Endothelial cell of umbilical vein (primary cell): ENCODE measurements around the gene ZC3H13. TPM values are rescaled to one million over a fixed set of nuclear protein-coding genes. Genes with fewer than 3 reads are reported as not detected.

Experiments used
- BruUV-seq: library from RNA; stranded (reverse); fragments of 400-500 nt; replicated peaks from 2 replicates; lab custom pipeline; 2021; lab: Mats Ljungman, UMichigan
- CTCF ChIA-PET: fragments of 300-600, 350-600 bp; sonication (Branson Sonifier 250); formaldehyde crosslinking; loops from one replicate; lab custom pipeline; 2021; ENCODE audit warnings: antibody characterized with exemption, inconsistent platforms; lab: Charles Lee
- POLR2A ChIA-PET: fragments of 300-600, 350-600 bp; sonication (Branson Sonifier 250); formaldehyde crosslinking; loops from one replicate; lab custom pipeline; 2021; ENCODE audit warnings: antibody characterized with exemption, inconsistent platforms; lab: Charles Lee
- DNase-seq: peaks from one replicate; pipeline ENCODE4 v3.0.0-alpha.2; 2011; ENCODE audit warnings: low read depth, low spot score
- FAIRE-seq: peaks from 2 replicates; lab custom pipeline; 2011; peaks lifted over from hg19 to GRCh38; lab: Jason Lieb, UNC
- H2AFZ ChIP-seq: 2 replicates; pipeline ENCODE4 v1.6.0; 2012; ENCODE audit warnings: low read depth, low read length, control low read depth, inconsistent platforms
- H3K27ac ChIP-seq: 2 replicates; pipeline ENCODE4 v1.5.1; 2011; ENCODE audit warnings: low read depth, mild to moderate bottlenecking, control low read depth, low read length, moderate library complexity; ENCODE audit not compliant: insufficient read depth
- H3K27me3 ChIP-seq, 2 experiments: 2 replicates each; pipeline versions ENCODE4 v1.6.0 to v1.6.1; 2011; ENCODE audit warnings: low read length in 2 of 2, mixed read lengths in 1 of 2; ENCODE audit not compliant: control insufficient read depth in 2 of 2, insufficient read depth in 2 of 2
- H3K36me3 ChIP-seq, 2 experiments: 2 replicates in 1 of 2; 3 replicates in 1 of 2; pipeline ENCODE4 v1.5.1; 2011; ENCODE audit warnings: low read length in 2 of 2, mild to moderate bottlenecking in 1 of 2, moderate library complexity in 1 of 2; ENCODE audit not compliant: control insufficient read depth in 2 of 2, insufficient read depth in 2 of 2; ENCODE audit errors: extremely low read depth in 1 of 2
- H3K4me1 ChIP-seq: 3 replicates; pipeline ENCODE4 v1.5.1; 2011; ENCODE audit warnings: mild to moderate bottlenecking, low read length; ENCODE audit not compliant: control insufficient read depth, insufficient read depth; ENCODE audit errors: extremely low read depth
- H3K4me2 ChIP-seq: 2 replicates; pipeline ENCODE4 v1.6.1; 2011; ENCODE audit warnings: low read length, control low read depth, mixed read lengths; ENCODE audit not compliant: insufficient read depth
- H3K4me3 ChIP-seq, 3 experiments: fragments of 200-600 bp in 1 of 3; sonication (generic), shearing (Covaris generic) in 1 of 3; replicated peaks in 1 of 3; 2 replicates each; pipeline ENCODE4 v1.5.1; 2011 to 2016; ENCODE audit warnings: control low read depth in 3 of 3, low read length in 3 of 3, mild to moderate bottlenecking in 2 of 3, inconsistent platforms in 1 of 3, low read depth in 1 of 3, moderate library complexity in 1 of 3; ENCODE audit not compliant: insufficient read depth in 1 of 3
- H3K79me2 ChIP-seq: 2 replicates; pipeline ENCODE4 v1.6.0; 2012; ENCODE audit warnings: low read length, inconsistent platforms; ENCODE audit not compliant: control insufficient read depth, insufficient read depth
- H3K9ac ChIP-seq: replicated peaks from 2 replicates; pipeline ENCODE3; 2011; ENCODE audit warnings: low read length, control low read depth; ENCODE audit not compliant: insufficient read depth; ENCODE audit errors: extremely low read depth
- H3K9me1 ChIP-seq: replicated peaks from 3 replicates; pipeline ENCODE4 v1.6.0; 2011; ENCODE audit warnings: mild to moderate bottlenecking, low read length; ENCODE audit not compliant: control insufficient read depth, insufficient read depth; ENCODE audit errors: extremely low read depth
- H3K9me3 ChIP-seq: replicated peaks from 2 replicates; pipeline ENCODE4 v1.5.1; 2012; ENCODE audit warnings: low read length, inconsistent platforms; ENCODE audit not compliant: control insufficient read depth, insufficient read depth
- H4K20me1 ChIP-seq: replicated peaks from 2 replicates; pipeline ENCODE3; 2011; ENCODE audit warnings: mild to moderate bottlenecking, low read length; ENCODE audit not compliant: control insufficient read depth, insufficient read depth; ENCODE audit errors: extremely low read depth
- EZH2 ChIP-seq: IDR thresholded peaks from 2 replicates; pipeline ENCODE4 v1.6.1; 2012; ENCODE audit warnings: borderline replicate concordance, low read depth, mild to moderate bottlenecking, moderate library complexity, low read length, inconsistent platforms; ENCODE audit not compliant: severe bottlenecking
- FOS ChIP-seq: IDR thresholded peaks from 2 replicates; pipeline ENCODE4 v1.6.1; 2011; ENCODE audit warnings: mild to moderate bottlenecking, low read length, moderate library complexity, borderline replicate concordance; ENCODE audit not compliant: insufficient read depth
- GATA2 ChIP-seq: IDR thresholded peaks from 2 replicates; pipeline ENCODE4 v1.7.0; 2011; ENCODE audit warnings: low read depth, mild to moderate bottlenecking, moderate library complexity, mixed read lengths, low read length; ENCODE audit not compliant: insufficient read length, insufficient read depth
- JUN ChIP-seq: IDR thresholded peaks from 2 replicates; pipeline ENCODE4 v1.6.1; 2011; ENCODE audit warnings: borderline replicate concordance, low read depth; ENCODE audit not compliant: insufficient read length, insufficient read depth
- MYC ChIP-seq: IDR thresholded peaks from one replicate; pipeline ENCODE4 v1.6.1; 2011; ENCODE audit warnings: mild to moderate bottlenecking, low read depth, low read length
- POLR2A ChIP-seq: IDR thresholded peaks from 2 replicates; pipeline ENCODE4 v1.6.1; 2012; ENCODE audit warnings: low read depth, mild to moderate bottlenecking, control low read depth, low read length
- POLR2AphosphoS5 ChIP-seq: IDR thresholded peaks from 2 replicates; pipeline ENCODE4 v1.6.1; 2012; ENCODE audit warnings: low read depth, mild to moderate bottlenecking, control low read depth, low read length, moderate library complexity; ENCODE audit not compliant: insufficient read depth
- dilution Hi-C: fragments of 300-500 bp; cut with MboI; formaldehyde crosslinking; loops from one replicate; pipeline ENCODE4 v1.15.0; 2019; ENCODE audit warnings: low sequenced_read_pairs; ENCODE audit not compliant: extremely low pct_ligation_motif_present
- intact Hi-C: fragments of 100-400 bp; cut with micrococcal nuclease; formaldehyde crosslinking; loops from one replicate; pipeline ENCODE4 v1.10.0; 2022
- polyA plus RNA-seq, 4 experiments: library from polyadenylated mRNA; depleted of rRNA in 3 of 4; stranded (reverse) in 3 of 4; unstranded in 1 of 4; fragments of >200 nt; gene quantifications; 2 replicates each; pipeline versions ENCODE4 v1.2.1 to v1.2.3, GENCODE V29; 2011 to 2012; ENCODE audit warnings: missing spikeins in 1 of 4
- total RNA-seq: library from RNA; stranded (reverse); gene quantifications from 2 replicates; pipeline ENCODE4 v1.2.3, GENCODE V29; 2021
- TF ChIP-seq, protein P1 (sequence below), 2 donors: IDR thresholded peaks; 1 replicate in 1 of 2; 2 replicates in 1 of 2; pipeline ENCODE4 v1.5.1; 2011; ENCODE audit warnings: low read length in 2 of 2, mild to moderate bottlenecking in 2 of 2, moderate library complexity in 2 of 2, control low read depth in 1 of 2, inconsistent platforms in 1 of 2, low read depth in 1 of 2; ENCODE audit not compliant: insufficient read depth in 1 of 2; ENCODE audit errors: extremely low read depth in 1 of 2
- TF ChIP-seq, protein P2 (sequence below): IDR thresholded peaks from 2 replicates; pipeline ENCODE4 v1.6.1; 2011; ENCODE audit not compliant: insufficient read depth, insufficient read length

Gene ZC3H13
- total and polyA plus RNA-seq, 2 donors (not counting 3 experiments of a cell fraction or from before 2014, with no cell fraction given): 3.8 to 36.6 TPM

DNA sequence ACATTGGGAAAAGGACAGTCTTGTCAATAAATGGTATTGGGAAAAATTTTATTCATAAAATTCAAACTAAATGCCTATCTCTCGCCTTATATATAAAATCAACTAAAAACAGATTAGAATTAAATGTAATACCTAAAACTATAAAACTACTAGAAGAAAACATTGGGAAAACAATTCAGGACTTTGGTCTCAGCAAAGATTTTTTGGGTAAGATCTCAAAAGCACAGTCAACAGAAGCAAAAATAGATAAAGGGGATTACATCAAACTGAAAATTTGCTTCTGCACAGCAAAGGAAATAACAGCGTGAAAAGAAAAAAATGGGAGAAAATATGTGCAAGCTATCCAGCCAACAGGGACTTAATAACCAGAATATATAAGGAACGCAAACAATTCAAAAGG, 24.3 kb upstream of the ZC3H13 start:
- H3K27ac ChIP-seq: no peak overlapping the region
- H3K9ac ChIP-seq: no peak overlapping the region
- ChIA-PET CTCF (no interaction called here), POLR2A (no interaction called here)
- dilution Hi-C loops (no loop called here), intact Hi-C loops (no loop called here)
- H3K4me3 ChIP-seq: no peak overlapping the region
- no peak overlapping the region for H2AFZ ChIP-seq
- DNase-seq (no peak), FAIRE-seq (no peak)
- no peaks in the 10 kb centered on the region for H3K9me1 ChIP-seq
- H4K20me1 ChIP-seq: no peaks in the 10 kb centered on the region
- no peaks in the 10 kb centered on the region for H3K79me2 ChIP-seq
- H3K36me3 ChIP-seq: no peaks in the 10 kb centered on the region
- BruUV-seq: no TSS peak
- no peaks in the 10 kb centered on the region for H3K4me1 ChIP-seq
- H3K4me2 ChIP-seq: no peak overlapping the region
- H3K27me3 ChIP-seq: peaks cover 0 to 5% of the 10 kb centered on the region in 2 experiments
- H3K9me3 ChIP-seq: no peaks in the 10 kb centered on the region
- TF ChIP-seq, protein P1, sequence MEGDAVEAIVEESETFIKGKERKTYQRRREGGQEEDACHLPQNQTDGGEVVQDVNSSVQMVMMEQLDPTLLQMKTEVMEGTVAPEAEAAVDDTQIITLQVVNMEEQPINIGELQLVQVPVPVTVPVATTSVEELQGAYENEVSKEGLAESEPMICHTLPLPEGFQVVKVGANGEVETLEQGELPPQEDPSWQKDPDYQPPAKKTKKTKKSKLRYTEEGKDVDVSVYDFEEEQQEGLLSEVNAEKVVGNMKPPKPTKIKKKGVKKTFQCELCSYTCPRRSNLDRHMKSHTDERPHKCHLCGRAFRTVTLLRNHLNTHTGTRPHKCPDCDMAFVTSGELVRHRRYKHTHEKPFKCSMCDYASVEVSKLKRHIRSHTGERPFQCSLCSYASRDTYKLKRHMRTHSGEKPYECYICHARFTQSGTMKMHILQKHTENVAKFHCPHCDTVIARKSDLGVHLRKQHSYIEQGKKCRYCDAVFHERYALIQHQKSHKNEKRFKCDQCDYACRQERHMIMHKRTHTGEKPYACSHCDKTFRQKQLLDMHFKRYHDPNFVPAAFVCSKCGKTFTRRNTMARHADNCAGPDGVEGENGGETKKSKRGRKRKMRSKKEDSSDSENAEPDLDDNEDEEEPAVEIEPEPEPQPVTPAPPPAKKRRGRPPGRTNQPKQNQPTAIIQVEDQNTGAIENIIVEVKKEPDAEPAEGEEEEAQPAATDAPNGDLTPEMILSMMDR (IDR thresholded peaks at IDR 0.05; ENCODE audit: extremely low read depth in 1 of 2, insufficient read depth in 1 of 2, low read depth in 1 of 2, low read length in 2 of 2): no peak
- TF ChIP-seq POLR2AphosphoS5 (no peak), FOS (no peak), MYC (no peak), JUN (no peak), GATA2 (no peak), EZH2 (no peak), POLR2A (no peak)
- TF ChIP-seq, protein P2, sequence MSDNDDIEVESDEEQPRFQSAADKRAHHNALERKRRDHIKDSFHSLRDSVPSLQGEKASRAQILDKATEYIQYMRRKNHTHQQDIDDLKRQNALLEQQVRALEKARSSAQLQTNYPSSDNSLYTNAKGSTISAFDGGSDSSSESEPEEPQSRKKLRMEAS: no peak
